Kidney (tissue), 14 donors: ENCODE results near the gene GAS7. TPM values are rescaled to one million over a fixed set of nuclear protein-coding genes. Genes with fewer than 3 reads are reported as not detected.

Source experiments
- DNase-seq, 5 donors: peaks; one replicate each; pipeline ENCODE4 v3.0.0-alpha.2; 2013 to 2020
- FAIRE-seq: peaks from 2 replicates; lab custom pipeline; 2012; peaks lifted over from hg19 to GRCh38; lab: Jason Lieb, UNC
- H3K27ac ChIP-seq, 2 donors: one replicate each; pipeline ENCODE4 v1.7.0; 2013; ENCODE audit warnings: low read depth in 2 of 2, low read length in 2 of 2, inconsistent platforms in 1 of 2
- H3K27me3 ChIP-seq: one replicate; pipeline ENCODE4 v1.7.1; 2013; ENCODE audit warnings: low read length, inconsistent platforms; ENCODE audit not compliant: control insufficient read depth, insufficient read depth
- H3K36me3 ChIP-seq, 3 donors: one replicate each; pipeline versions ENCODE4 v1.7.0 to v1.7.1; 2013; ENCODE audit warnings: low read length in 3 of 3, control low read depth in 1 of 3, inconsistent platforms in 1 of 3; ENCODE audit not compliant: insufficient read depth in 3 of 3, control insufficient read depth in 2 of 3
- H3K4me1 ChIP-seq, 3 donors: one replicate each; pipeline versions ENCODE4 v1.7.0 to v1.7.1; 2013; ENCODE audit warnings: low read length in 3 of 3, inconsistent platforms in 1 of 3, low read depth in 1 of 3; ENCODE audit not compliant: control insufficient read depth in 2 of 3, insufficient read depth in 2 of 3
- H3K4me3 ChIP-seq, 3 donors: one replicate each; pipeline versions ENCODE4 v1.7.0 to v1.8.1; 2013; ENCODE audit warnings: low read length in 3 of 3, control low read depth in 1 of 3, inconsistent platforms in 1 of 3
- H3K9ac ChIP-seq, 3 donors: one replicate each; pipeline versions ENCODE4 v1.7.0 to v1.7.1; 2013; ENCODE audit warnings: low read length in 3 of 3, control low read depth in 1 of 3, inconsistent platforms in 1 of 3
- H3K9me3 ChIP-seq, 3 donors: one replicate each; pipeline versions ENCODE4 v1.7.0 to v1.7.1; 2013; ENCODE audit warnings: low read length in 3 of 3, control low read depth in 1 of 3, inconsistent platforms in 1 of 3; ENCODE audit not compliant: control insufficient read depth in 2 of 3, insufficient read depth in 1 of 3
- intact Hi-C: fragments of 100-400 bp; cut with DNase I; formaldehyde crosslinking; loops from one replicate; pipeline ENCODE4 v1.11.1; 2022
- polyA plus RNA-seq: library from polyadenylated mRNA; stranded (reverse); fragments of 350-450 nt; fragmentation: Illumina TruSeq; extraction: RNeasy Lipid Tissue Mini Kit (QIAGEN cat#74804); gene quantifications from one replicate; pipeline ENCODE4 v1.2.3, GENCODE V29; 2014; ENCODE audit warnings: low read depth, low replicate concordance; ENCODE audit not compliant: insufficient read depth
- total RNA-seq: library from RNA; stranded (reverse); fragmentation: NEBNext Ultra II Directional; extraction: Animal tissue kit (Norgen Biotek cat#: 25700); gene quantifications from one replicate; pipeline ENCODE4 v1.2.1, GENCODE V29; 2021
- TF ChIP-seq, protein P1 (sequence below): IDR thresholded peaks from 3 replicates; pipeline ENCODE4 v1.5.1; 2012; ENCODE audit warnings: mild to moderate bottlenecking, moderate library complexity, borderline replicate concordance; ENCODE audit not compliant: insufficient read depth; ENCODE audit errors: extremely low read depth
- donor health status: control.
- donor health status: control.
- donor health status: control.
- donor health status: control.
- donor health status: control.
- donor health status: DM: yes; HTN: yes; CAD: no.
- donor health status: Normal renal cell carcinoma (clear cell type).

GAS7 gene
- total and polyA plus RNA-seq, 2 donors from 2014 or later, result 1.1 to 20.5 TPM

DNA sequence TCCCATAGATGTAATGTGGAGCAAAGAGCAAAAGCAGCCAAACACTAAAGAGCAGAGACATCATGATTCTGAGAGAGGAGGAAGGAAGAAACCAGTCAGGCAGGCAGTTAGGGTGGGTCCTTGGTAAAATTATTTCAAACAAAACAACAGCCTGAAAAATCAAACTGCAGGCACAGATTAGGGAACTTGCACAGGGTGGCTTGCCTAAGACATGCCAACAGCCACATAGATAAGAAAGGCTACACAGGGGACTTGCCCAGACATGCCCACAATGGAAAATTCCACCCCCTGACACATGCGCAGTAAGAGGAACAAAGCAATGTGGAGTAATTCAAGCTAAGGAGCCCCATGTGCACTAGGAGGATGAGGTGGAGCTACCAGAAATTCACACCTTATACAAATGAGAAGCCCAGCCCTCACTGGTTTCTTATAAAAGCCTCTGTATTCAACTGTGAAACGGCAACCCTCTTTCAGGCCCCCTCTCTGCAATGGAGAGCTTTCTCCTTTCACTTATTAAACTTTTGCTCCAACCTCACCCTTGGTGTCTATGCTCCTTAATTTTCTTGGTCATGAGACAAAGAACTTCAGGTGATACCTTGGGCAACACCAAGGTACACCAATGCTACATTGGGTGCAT lies 7.3 kb upstream of the GAS7 start:
- Histone ChIP-seq H3K9ac (no peak overlapping the region), H3K4me3 (no peak overlapping the region), H3K9me3 (peaks cover 0 to 10% (median 3%) of the 10 kb centered on the region in 3 donors), H3K27ac (no peak overlapping the region), H3K36me3 (no peaks in the 10 kb centered on the region), H3K4me1 (peaks cover 0 to 2% (median 0%) of the 10 kb centered on the region in 3 donors), H3K27me3 (no peaks in the 10 kb centered on the region)
- FAIRE-seq (no peak), DNase-seq (no peak)
- TF ChIP-seq, protein P1, sequence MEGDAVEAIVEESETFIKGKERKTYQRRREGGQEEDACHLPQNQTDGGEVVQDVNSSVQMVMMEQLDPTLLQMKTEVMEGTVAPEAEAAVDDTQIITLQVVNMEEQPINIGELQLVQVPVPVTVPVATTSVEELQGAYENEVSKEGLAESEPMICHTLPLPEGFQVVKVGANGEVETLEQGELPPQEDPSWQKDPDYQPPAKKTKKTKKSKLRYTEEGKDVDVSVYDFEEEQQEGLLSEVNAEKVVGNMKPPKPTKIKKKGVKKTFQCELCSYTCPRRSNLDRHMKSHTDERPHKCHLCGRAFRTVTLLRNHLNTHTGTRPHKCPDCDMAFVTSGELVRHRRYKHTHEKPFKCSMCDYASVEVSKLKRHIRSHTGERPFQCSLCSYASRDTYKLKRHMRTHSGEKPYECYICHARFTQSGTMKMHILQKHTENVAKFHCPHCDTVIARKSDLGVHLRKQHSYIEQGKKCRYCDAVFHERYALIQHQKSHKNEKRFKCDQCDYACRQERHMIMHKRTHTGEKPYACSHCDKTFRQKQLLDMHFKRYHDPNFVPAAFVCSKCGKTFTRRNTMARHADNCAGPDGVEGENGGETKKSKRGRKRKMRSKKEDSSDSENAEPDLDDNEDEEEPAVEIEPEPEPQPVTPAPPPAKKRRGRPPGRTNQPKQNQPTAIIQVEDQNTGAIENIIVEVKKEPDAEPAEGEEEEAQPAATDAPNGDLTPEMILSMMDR, result no peak
- intact Hi-C loops, result no loop called here

DNA sequence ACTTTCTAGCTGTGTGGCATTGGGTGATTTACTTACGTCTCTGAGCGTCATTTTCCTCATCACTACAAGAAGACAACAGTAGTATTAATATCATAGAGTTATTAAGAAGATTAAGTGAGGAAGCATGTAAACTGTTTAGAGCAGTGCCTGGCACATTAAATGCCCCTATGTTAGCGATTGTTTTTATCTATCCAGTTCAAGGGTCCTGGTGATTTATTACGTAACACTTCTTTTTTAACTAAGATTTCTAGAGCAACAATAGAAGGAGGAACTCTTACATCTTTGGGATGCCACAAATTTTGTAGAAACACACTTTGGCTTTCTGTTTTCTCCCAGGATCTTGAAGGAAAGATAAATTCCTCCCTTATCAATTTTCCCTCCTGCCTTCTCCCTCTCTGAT lies 3.3 kb upstream of the GAS7 start:
- intact Hi-C loops, result no loop called here

DNA sequence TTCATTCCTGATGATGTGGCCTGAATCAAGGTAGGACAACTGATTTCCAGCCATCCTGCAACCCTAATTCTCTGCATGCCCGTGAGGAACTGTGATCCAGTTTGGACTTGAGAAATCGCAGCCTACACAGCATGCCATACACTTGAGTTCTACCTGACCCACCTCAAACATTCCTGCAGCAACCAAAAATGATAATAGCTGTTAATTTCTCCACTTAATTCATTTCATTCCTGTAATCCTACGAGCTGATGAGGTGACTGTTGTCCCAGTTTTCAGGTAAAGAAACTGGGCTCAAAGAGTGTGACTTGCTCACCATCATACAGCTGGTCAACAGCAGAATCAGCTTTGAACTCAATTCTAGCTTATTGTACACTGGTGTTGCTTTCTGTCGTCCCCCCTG lies 2.2 kb upstream of the GAS7 start:
- H3K4me1 ChIP-seq, result peaks cover 0 to 2% (median 0%) of the 10 kb centered on the region in 3 donors
- FAIRE-seq (no peak), DNase-seq (no peak)
- H3K27me3 ChIP-seq, result no peaks in the 10 kb centered on the region
- intact Hi-C loops, result no loop called here
- TF ChIP-seq, protein P1, result no peak
- no peak overlapping the region for H3K27ac ChIP-seq
- no peak overlapping the region for H3K4me3 ChIP-seq
- no peak overlapping the region for H3K9ac ChIP-seq
- peaks cover 0 to 7% (median 3%) of the 10 kb centered on the region in 3 donors for H3K9me3 ChIP-seq
- no peaks in the 10 kb centered on the region for H3K36me3 ChIP-seq

More for the DNA sequence above, 3.3 kb upstream of the GAS7 start:
- peaks cover 0 to 2% (median 0%) of the 10 kb centered on the region in 3 donors for H3K4me1 ChIP-seq
- no peaks in the 10 kb centered on the region for H3K27me3 ChIP-seq
- peaks cover 0 to 10% (median 3%) of the 10 kb centered on the region in 3 donors for H3K9me3 ChIP-seq
- H3K27ac ChIP-seq, result no peak overlapping the region
- TF ChIP-seq, protein P1, result no peak
- DNase-seq, result no peak
- H3K9ac ChIP-seq, result no peak overlapping the region
- H3K36me3 ChIP-seq, result no peaks in the 10 kb centered on the region
- no peak overlapping the region for H3K4me3 ChIP-seq
- no peak for FAIRE-seq
